HG03025 (cell line): ENCODE measurements around the gene PCDHB14.
"Not testable (repeated sequence)": the region's sequence is repeated elsewhere in the genome, so short reads cannot be mapped to it uniquely, and the experiment has no call there.

ENCODE experiments used
- ATAC-seq: cut with Tn5 transposase; IDR thresholded peaks from one replicate; pipeline ENCODE4 v1.9.1; 2021; ENCODE audit warnings: mild to moderate bottlenecking, moderate library complexity; ENCODE audit not compliant: unreplicated experiment, low FRiP score

Gene PCDHB14

DNA sequence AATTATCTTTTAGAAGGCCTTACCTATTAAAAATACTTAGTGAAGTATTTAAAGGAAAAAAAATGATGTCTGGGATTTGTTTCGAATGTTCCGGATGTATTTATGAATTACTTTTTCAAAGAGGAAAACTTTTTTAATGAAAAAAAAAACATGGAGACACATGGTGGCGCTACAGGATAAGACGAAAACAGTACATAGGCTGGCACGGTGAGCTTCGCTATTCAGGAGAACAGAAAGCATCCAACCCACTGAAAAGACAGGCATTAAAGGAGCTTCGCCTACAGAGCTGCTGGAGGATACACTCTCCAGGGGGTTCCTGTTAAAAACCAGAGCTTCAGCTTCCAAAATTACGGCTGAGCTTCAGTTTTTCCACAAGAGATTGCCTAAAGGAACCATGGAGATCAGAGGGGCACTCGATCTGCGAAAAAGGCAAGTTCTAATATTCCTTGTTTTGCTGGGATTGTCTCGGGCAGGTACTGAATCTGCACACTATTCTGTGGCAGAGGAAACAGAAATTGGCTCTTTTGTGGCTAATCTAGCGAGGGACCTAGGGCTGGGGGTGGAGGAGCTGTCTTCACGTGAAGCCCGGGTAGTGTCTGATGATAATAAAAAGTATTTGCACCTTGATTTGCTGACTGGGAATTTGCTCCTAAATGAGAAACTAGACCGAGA lies at the start of gene PCDHB14:
TSS of gene PCDHB14 (plus strand) at position 232 of the 672 bp plus-strand sequence. CDS start at position 395, 163 bp downstream.
- ATAC-seq: no peak

DNA sequence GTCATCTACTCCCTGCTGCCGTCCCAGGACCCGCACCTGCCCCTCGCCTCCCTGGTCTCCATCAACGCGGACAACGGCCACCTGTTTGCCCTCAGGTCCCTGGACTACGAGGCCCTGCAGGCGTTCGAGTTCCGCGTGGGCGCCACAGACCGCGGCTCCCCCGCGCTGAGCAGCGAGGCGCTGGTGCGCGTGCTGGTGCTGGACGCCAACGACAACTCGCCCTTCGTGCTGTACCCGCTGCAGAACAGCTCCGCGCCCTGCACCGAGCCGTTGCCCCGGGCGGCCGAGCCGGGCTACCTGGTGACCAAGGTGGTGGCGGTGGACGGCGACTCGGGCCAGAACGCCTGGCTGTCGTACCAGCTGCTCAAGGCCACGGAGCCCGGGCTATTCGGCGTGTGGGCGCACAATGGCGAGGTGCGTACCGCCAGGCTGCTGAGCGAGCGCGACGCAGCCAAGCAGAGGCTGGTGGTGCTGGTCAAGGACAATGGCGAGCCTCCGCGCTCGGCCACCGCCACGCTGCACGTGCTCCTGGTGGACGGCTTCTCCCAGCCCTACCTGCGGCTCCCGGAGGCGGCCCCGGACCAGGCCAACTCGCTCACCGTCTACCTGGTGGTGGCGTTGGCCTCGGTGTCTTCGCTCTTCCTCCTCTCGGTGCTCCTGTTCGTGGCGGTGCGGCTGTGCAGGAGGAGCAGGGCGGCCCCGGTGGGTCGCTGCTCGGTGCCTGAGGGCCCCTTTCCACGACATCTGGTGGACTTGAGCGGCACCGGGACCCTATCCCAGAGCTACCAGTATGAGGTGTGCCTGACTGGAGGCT lies 48.6 kb upstream of the PCDHB14 start:
- ATAC-seq: not testable (repeated sequence)

DNA sequence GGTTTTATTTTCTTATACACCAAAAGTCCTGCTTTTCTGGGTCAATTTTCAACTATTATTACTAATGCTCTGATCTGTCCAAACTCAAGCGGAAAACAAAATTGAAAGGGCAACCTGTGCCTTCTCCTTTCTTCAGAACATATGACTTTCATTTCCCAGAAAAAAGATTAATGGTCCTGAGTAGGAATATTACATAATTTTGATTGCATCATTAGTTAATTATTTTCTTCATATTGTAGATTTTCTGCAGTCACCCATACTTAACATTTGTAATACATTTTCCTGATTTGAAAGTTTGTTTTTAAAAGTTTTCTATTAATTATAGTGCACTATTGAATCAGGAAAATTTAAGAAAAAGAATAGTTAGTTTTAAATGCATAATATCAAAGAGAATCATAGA lies 47.2 kb upstream of the PCDHB14 start:
- ATAC-seq: no peak

DNA sequence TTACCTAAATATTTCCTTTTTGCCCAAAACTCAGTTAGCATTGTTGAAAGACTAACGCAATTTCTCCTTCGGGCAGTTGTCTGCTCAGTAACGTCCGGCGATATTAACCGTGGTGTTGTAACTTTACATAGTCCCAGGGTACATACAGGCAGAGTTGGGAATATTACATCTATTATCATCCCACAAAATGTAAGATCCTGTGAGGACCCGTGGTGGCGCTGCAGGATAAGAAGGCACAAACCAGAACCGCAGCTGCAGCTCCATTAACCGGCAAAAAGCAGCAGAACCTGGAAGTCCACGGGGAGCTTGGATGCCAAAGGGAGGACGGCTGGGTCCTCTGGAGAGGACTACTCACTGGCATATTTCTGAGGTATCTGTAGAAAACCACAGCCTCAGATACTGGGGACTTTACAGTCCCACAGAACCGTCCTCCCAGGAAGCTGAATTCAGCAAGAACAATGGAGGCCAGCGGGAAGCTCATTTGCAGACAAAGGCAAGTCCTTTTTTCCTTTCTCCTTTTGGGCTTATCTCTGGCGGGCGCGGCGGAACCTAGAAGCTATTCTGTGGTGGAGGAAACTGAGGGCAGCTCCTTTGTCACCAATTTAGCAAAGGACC lies 45.5 kb upstream of the PCDHB14 start, which contains the start of gene PCDHB8:
TSS of gene PCDHB8 (plus strand) at position 214 of the 615 bp plus-strand sequence. CDS start at position 459, 245 bp downstream.
- ATAC-seq: not testable (repeated sequence)

DNA sequence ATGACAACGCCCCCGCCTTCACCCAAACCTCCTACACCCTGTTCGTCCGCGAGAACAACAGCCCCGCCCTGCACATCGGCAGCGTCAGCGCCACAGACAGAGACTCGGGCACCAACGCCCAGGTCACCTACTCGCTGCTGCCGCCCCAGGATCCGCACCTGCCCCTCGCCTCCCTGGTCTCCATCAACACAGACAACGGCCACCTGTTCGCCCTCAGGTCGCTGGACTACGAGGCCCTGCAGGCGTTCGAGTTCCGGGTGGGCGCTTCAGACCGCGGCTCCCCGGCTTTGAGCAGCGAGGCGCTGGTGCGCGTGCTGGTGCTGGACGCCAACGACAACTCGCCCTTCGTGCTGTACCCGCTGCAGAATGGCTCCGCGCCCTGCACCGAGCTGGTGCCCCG lies 43.8 kb upstream of the PCDHB14 start:
- not testable (repeated sequence) for ATAC-seq

DNA sequence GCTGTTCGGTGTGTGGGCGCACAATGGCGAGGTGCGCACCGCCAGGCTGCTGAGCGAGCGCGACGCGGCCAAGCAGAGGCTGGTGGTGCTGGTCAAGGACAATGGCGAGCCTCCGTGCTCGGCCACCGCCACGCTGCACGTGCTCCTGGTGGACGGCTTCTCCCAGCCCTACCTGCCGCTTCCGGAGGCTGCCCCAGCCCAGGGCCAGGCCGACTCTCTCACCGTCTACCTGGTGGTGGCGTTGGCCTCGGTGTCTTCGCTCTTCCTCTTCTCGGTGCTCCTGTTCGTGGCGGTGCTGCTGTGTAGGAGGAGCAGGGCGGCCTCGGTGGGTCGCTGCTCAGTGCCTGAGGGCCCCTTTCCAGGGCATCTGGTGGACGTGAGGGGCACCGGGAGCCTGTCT lies 43.3 kb upstream of the PCDHB14 start:
- not testable (repeated sequence) for ATAC-seq

DNA sequence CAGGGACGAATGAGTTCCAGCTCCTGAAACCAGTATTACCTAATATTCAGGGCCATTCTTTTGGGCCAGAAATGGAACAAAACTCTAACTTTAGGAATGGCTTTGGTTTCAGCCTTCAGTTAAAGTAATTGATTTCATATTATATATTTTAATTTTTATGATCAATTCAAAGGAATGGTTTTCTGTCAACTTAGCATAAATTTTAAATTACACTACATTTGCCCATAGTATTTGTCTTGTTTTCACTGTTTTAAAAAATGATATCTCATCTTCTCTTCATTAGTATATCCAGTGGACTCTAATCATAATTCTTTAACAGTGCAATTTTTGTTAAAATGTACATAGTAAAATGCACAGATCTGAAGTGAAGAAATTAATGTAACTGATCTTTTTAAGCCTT lies 42.8 kb upstream of the PCDHB14 start:
- ATAC-seq: no peak

DNA sequence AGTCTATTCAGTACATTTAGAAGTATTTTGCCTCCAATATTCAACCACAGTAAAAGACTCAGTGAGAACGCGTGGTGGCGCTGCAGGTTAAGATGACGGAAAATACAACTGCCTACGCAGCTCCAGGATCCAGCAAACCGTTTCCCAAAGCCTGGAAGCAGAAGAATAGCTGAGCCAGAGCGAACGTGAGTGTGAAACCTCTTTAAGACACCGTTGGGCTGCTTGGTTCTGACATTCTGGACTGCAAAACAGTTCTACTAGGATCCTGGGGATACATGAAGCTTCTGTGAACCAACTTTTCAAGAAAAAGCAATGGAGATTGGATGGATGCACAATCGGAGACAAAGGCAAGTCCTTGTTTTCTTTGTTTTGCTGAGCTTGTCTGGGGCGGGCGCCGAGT lies 40.9 kb upstream of the PCDHB14 start, which contains the start of gene PCDHB16:
TSS of gene PCDHB16 (plus strand) at position 140 of the 400 bp plus-strand sequence. CDS start at position 313, 173 bp downstream.
- no peak for ATAC-seq

DNA sequence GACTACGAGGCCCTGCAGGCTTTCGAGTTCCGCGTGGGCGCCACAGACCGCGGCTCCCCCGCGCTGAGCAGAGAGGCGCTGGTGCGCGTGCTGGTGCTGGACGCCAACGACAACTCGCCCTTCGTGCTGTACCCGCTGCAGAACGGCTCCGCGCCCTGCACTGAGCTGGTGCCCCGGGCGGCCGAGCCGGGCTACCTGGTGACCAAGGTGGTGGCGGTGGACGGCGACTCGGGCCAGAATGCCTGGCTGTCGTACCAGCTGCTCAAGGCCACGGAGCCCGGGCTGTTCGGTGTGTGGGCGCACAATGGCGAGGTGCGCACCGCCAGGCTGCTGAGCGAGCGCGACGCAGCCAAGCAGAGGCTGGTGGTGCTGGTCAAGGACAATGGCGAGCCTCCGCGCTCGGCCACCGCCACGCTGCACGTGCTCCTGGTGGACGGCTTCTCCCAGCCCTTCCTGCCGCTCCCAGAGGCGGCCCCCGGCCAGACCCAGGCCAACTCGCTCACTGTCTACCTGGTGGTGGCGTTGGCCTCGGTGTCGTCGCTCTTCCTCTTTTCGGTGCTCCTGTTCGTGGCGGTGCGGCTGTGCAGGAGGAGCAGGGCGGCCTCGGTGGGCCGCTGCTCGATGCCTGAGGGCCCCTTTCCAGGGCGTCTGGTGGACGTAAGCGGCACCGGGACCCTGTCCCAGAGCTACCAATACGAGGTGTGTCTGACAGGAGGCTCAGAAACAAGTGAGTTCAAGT lies 38.9 kb upstream of the PCDHB14 start:
- ATAC-seq: not testable (repeated sequence)

DNA sequence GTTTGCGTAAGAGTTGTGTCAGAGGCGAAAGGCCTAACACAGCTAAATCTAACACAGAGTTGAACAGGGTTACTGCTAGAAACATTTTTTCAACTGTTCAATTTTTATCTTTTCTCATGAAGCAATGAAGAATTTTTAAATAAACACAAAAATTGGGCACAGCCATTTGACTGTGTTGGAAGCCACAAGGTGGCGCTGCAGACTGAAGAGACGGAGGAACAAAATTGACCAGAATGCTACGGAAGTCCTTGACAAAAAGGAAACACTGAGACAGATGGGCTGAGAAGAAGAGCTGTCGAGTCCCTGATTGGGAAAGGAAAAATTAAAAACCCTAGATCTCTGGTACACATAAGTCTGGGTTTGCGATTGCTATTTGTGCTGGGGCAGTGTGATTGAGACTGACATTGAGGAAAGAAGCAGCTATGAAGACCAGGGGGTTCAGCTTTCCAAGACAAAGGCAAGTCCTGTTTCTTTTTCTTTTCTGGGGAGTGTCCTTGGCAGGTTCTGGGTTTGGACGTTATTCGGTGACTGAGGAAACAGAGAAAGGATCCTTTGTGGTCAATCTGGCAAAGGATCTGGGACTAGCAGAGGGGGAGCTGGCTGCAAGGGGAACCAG lies 36.1 kb upstream of the PCDHB14 start, which contains the start of gene PCDHB9:
TSS of gene PCDHB9 (plus strand) at position 265 of the 616 bp plus-strand sequence. CDS start at position 423, 158 bp downstream.
- no peak for ATAC-seq

DNA sequence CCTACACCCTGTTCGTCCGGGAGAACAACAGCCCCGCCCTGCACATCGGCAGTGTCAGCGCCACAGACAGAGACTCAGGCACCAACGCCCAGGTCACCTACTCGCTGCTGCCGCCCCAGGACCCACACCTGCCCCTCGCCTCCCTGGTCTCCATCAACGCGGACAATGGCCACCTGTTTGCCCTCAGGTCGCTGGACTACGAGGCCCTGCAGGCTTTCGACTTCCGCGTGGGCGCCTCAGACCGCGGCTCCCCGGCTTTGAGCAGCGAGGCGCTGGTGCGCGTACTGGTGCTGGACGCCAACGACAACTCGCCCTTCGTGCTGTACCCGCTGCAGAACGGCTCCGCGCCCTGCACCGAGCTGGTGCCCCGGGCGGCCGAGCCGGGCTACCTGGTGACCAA lies 34.5 kb upstream of the PCDHB14 start:
- ATAC-seq: not testable (repeated sequence)

DNA sequence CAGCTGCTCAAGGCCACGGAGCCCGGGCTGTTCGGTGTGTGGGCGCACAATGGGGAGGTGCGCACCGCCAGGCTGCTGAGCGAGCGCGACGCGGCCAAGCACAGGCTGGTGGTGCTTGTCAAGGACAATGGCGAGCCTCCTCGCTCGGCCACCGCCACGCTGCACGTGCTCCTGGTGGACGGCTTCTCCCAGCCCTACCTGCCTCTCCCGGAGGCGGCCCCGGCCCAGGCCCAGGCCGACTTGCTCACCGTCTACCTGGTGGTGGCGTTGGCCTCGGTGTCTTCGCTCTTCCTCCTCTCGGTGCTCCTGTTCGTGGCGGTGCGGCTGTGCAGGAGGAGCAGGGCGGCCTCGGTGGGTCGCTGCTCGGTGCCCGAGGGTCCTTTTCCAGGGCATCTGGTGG lies 34.0 kb upstream of the PCDHB14 start:
- not testable (repeated sequence) for ATAC-seq

DNA sequence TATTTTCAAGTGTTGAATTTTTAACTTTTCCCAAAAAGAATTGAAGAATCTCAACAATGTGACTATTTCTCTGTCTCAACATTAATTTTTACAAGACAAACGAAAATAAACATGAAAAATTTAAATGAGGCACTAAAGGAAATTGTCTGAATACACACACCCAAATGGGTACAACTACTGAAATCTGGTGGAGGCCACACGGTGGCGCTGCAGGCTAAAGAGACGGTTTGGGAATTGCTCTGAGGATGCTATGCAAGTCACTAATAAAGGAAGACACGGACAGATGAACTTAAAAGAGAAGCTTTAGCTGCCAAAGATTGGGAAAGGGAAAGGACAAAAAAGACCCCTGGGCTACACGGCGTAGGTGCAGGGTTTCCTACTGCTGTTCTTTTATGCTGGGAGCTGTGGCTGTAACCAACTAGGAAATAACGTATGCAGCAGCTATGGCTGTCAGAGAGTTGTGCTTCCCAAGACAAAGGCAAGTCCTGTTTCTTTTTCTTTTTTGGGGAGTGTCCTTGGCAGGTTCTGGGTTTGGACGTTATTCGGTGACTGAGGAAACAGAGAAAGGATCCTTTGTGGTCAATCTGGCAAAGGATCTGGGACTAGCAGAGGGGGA lies 30.9 kb upstream of the PCDHB14 start, which contains the start of gene PCDHB10:
TSS of gene PCDHB10 (plus strand) at position 244 of the 616 bp plus-strand sequence. CDS start at position 444, 200 bp downstream.
- ATAC-seq: no peak

DNA sequence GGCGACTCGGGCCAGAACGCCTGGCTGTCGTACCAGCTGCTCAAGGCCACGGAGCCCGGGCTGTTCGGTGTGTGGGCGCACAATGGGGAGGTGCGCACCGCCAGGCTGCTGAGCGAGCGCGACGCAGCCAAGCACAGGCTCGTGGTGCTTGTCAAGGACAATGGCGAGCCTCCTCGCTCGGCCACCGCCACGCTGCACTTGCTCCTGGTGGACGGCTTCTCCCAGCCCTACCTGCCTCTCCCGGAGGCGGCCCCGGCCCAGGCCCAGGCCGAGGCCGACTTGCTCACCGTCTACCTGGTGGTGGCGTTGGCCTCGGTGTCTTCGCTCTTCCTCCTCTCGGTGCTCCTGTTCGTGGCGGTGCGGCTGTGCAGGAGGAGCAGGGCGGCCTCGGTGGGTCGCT lies 28.8 kb upstream of the PCDHB14 start:
- ATAC-seq: not testable (repeated sequence)

DNA sequence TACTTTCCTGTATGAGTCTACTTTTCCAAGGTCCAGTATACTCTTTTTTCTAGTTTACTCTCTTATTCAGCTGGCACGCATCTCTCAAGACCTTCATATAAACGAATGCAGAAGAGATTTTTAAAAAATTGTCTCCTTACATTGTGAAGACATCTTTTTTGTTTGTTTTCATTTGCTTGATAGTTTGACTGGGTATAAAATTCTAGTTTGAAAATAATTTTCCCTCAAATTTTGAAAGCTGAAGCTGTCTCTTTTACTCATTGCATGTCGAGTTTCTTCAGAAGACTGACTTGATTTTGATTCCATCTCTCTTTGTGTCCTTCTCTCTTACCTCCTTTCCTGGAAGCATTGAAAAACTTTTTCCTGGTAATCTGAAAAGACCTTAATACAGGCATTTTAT lies 26.8 kb upstream of the PCDHB14 start:
- ATAC-seq: no peak

DNA sequence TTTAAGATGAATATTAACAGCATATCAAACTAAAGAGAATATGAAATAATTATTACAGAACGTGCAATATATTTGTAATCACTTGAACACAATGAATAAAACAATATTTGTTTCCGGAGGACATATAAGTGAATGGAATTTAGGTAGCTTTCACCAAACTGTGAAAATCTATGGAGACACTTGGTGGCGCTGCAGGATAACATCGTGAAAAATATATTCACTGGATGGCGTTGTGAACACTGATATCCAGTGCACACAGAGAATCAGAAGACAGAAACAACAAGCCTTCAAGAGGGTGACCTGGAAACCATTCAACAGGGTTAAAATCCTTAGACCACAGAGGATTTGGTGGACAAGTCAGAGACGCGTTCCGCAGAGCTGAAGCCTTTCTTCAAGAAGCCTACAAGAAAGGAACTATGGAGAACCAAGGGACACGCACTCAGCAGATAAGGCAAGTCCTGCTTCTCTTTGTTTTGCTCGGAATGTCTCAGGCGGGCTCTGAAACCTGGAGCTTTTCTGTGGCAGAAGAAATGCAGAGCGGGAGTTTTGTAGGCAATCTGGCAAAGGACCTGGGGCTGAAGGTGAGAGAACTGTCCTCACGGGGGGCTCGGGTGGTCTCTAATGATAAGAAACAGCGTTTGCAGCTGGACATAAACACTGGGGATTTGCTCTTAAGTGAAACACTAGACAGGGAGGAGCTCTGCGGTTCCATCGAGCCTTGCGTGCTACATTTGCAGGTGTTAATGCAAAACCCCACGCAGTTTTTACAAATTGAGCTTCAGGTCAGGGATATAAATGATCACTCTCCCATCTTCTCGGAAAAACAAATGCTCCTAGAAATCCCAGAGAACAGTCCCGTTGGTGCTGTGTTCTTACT lies 23.5 kb upstream of the PCDHB14 start, which contains the start of gene PCDHB11:
TSS of gene PCDHB11 (plus strand) at position 269 of the 877 bp plus-strand sequence. CDS start at position 417, 148 bp downstream.
- ATAC-seq: no peak

DNA sequence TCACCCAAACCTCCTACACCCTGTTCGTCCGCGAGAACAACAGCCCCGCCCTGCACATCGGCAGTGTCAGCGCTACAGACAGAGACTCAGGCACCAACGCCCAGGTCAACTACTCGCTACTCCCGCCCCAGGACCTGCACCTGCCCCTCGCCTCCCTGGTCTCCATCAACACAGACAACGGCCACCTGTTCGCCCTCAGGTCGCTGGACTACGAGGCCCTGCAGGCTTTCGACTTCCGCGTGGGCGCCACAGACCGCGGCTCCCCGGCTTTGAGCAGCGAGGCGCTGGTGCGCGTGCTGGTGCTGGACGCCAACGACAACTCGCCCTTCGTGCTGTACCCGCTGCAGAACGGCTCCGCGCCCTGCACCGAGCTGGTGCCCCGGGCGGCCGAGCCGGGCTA lies 22.0 kb upstream of the PCDHB14 start:
- ATAC-seq: not testable (repeated sequence)

DNA sequence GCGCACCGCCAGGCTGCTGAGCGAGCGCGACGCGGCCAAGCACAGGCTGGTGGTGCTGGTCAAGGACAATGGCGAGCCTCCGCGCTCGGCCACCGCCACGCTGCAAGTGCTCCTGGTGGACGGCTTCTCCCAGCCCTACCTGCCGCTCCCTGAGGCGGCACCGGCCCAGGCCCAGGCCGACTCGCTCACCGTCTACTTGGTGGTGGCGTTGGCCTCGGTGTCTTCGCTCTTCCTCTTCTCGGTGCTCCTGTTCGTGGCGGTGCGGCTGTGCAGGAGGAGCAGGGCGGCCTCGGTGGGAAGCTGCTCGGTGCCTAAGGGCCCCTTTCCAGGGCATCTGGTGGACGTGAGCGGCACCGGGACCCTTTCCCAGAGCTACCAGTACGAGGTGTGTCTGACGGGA lies 21.5 kb upstream of the PCDHB14 start:
- ATAC-seq: not testable (repeated sequence)
